Neural progenitor cell (in vitro differentiated cells): ENCODE results near the gene EPS8L1. TPM values are rescaled to one million over a fixed set of nuclear protein-coding genes. Genes with fewer than 3 reads are reported as not detected.

ENCODE experiments used
- DNase-seq: peaks from one replicate; pipeline ENCODE4 v3.0.0-alpha.2; 2016; ENCODE audit warnings: low spot score
- H2AFZ ChIP-seq: fragments of 200-600 bp; sonication (generic); replicated peaks from 2 replicates; pipeline ENCODE4 v1.6.1; 2016; ENCODE audit warnings: antibody characterized with exemption
- H3F3A ChIP-seq: fragments of 200-600 bp; sonication (generic); 2 replicates; pipeline ENCODE4 v1.6.1; 2016; ENCODE audit warnings: antibody characterized with exemption, low read depth
- H3K27ac ChIP-seq: fragments of 200-600 bp; sonication (generic); 2 replicates; pipeline ENCODE4 v1.5.1; 2016; ENCODE audit warnings: mild to moderate bottlenecking
- H3K27me3 ChIP-seq: fragments of 200-600 bp; sonication (generic); 2 replicates; pipeline ENCODE4 v1.6.1; 2016; ENCODE audit warnings: mild to moderate bottlenecking, moderate library complexity
- H3K36me3 ChIP-seq: fragments of 200-600 bp; sonication (generic); 2 replicates; pipeline ENCODE4 v1.5.1; 2016
- H3K4me1 ChIP-seq: fragments of 200-600 bp; sonication (generic); 2 replicates; pipeline ENCODE4 v1.6.1; 2016; ENCODE audit warnings: mixed run types
- H3K4me2 ChIP-seq: fragments of 200-600 bp; sonication (generic); 2 replicates; pipeline ENCODE4 v1.6.1; 2016
- H3K4me3 ChIP-seq: fragments of 200-600 bp; sonication (generic); 2 replicates; pipeline ENCODE4 v1.5.1; 2016
- H3K79me2 ChIP-seq: fragments of 200-600 bp; sonication (generic); 2 replicates; pipeline ENCODE4 v1.6.1; 2016; ENCODE audit warnings: low read depth
- H3K9ac ChIP-seq: fragments of 200-600 bp; sonication (generic); 2 replicates; pipeline ENCODE4 v1.6.1; 2016
- H3K9me3 ChIP-seq: fragments of 200-600 bp; sonication (generic); 2 replicates; pipeline ENCODE4 v1.5.1; 2016; ENCODE audit warnings: low read depth
- H4K20me1 ChIP-seq: fragments of 200-600 bp; sonication (generic); 2 replicates; pipeline ENCODE4 v1.6.1; 2016; ENCODE audit warnings: low read depth
- H3K27ac Mint-ChIP-seq: 3 replicates; pipeline ENCODE4 v1.8.0; 2021; ENCODE audit warnings: mixed read lengths
- H3K27me3 Mint-ChIP-seq: 2 replicates; pipeline ENCODE4 v1.8.0; 2022; ENCODE audit warnings: low read depth, mild to moderate bottlenecking, inconsistent platforms, moderate library complexity, mixed read lengths; ENCODE audit not compliant: insufficient read depth
- H3K36me3 Mint-ChIP-seq: 3 replicates; pipeline ENCODE4 v1.8.0; 2021; ENCODE audit warnings: mixed read lengths
- H3K4me1 Mint-ChIP-seq: 3 replicates; pipeline ENCODE4 v1.8.0; 2021; ENCODE audit warnings: mixed read lengths
- H3K4me3 Mint-ChIP-seq: 3 replicates; pipeline ENCODE4 v1.8.0; 2021; ENCODE audit warnings: mild to moderate bottlenecking, moderate library complexity, mixed read lengths
- H3K9me3 Mint-ChIP-seq: 3 replicates; pipeline ENCODE4 v1.8.0; 2020; ENCODE audit warnings: mixed read lengths
- EZH2 ChIP-seq: fragments of 200-600 bp; sonication (generic); IDR thresholded peaks from 2 replicates; pipeline ENCODE4 v1.6.1; 2017; ENCODE audit warnings: antibody characterized with exemption, mild to moderate bottlenecking, moderate library complexity
- EZH2phosphoT487 ChIP-seq: fragments of 200-600 bp; sonication (generic); IDR thresholded peaks from 2 replicates; pipeline ENCODE4 v1.6.1; 2017; ENCODE audit warnings: antibody characterized with exemption
- total RNA-seq: library from RNA; depleted of rRNA; stranded (reverse); fragments of >200 nt; gene quantifications from 2 replicates; pipeline ENCODE4 v1.2.3, GENCODE V29; 2015; ENCODE audit warnings: low replicate concordance
- TF ChIP-seq, protein P1 (sequence below): fragments of 200-600 bp; sonication (generic); IDR thresholded peaks from 2 replicates; pipeline ENCODE4 v1.5.1; 2017; ENCODE audit warnings: antibody characterized with exemption, mild to moderate bottlenecking

Gene EPS8L1
- total RNA-seq, 1 donor from 2014 or later: 7.0 TPM

DNA sequence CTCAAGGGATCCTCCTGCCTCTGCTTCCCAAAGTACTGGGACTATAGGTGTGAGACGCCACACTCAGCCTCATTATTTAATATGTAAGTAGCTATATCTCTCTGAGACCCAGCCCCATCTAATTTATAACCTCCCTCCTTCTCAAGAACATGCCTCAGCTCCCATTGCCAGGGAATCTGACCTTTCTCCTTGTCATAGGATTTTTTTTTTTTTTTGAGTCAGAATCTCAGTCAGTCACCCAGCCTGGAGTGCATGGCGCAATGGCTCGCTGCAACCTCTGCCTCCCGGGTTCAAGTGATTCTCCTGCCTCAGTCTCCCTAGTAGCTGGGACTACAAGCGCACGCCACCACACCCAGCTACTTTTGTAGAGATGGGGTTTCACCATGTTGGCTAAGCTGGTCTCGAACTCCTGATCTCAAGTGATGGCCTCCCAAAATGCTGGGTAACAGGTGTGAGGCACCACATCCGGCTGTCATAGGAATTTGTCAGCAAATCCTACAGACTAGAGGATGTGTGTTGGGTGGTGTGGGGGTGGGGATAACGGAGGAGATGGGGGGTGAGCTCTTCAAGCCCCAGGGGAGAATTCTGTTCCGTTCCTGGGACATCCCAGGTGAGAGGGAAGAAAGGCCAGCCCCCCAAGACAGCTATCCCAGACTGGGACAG lies 5.1 kb upstream of the EPS8L1 start:
- Mint-ChIP-seq H3K9me3 (peaks cover 13% of the 10 kb centered on the region), H3K27me3 (peaks cover 63% of the 10 kb centered on the region), H3K36me3 (no peaks in the 10 kb centered on the region), H3K4me3 (no peak overlapping the region), H3K27ac (no peak overlapping the region), H3K4me1 (peaks cover 8% of the 10 kb centered on the region)
- no peak for DNase-seq
- Histone ChIP-seq H3K27ac (no peak overlapping the region), H3K4me3 (no peak overlapping the region), H3K9ac (no peak overlapping the region), H3K36me3 (no peaks in the 10 kb centered on the region), H3K4me1 (peaks cover 7% of the 10 kb centered on the region), H3K4me2 (no peak overlapping the region), H3K79me2 (no peaks in the 10 kb centered on the region), H2AFZ (no peak overlapping the region), H3K27me3 (peaks cover 100% of the 10 kb centered on the region), H3F3A (peaks cover 8% of the 10 kb centered on the region), H3K9me3 (no peaks in the 10 kb centered on the region), H4K20me1 (peaks cover 5% of the 10 kb centered on the region)
- TF ChIP-seq EZH2phosphoT487 (no peak), EZH2 (no peak)
- TF ChIP-seq, protein P1, sequence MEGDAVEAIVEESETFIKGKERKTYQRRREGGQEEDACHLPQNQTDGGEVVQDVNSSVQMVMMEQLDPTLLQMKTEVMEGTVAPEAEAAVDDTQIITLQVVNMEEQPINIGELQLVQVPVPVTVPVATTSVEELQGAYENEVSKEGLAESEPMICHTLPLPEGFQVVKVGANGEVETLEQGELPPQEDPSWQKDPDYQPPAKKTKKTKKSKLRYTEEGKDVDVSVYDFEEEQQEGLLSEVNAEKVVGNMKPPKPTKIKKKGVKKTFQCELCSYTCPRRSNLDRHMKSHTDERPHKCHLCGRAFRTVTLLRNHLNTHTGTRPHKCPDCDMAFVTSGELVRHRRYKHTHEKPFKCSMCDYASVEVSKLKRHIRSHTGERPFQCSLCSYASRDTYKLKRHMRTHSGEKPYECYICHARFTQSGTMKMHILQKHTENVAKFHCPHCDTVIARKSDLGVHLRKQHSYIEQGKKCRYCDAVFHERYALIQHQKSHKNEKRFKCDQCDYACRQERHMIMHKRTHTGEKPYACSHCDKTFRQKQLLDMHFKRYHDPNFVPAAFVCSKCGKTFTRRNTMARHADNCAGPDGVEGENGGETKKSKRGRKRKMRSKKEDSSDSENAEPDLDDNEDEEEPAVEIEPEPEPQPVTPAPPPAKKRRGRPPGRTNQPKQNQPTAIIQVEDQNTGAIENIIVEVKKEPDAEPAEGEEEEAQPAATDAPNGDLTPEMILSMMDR: no peak

DNA sequence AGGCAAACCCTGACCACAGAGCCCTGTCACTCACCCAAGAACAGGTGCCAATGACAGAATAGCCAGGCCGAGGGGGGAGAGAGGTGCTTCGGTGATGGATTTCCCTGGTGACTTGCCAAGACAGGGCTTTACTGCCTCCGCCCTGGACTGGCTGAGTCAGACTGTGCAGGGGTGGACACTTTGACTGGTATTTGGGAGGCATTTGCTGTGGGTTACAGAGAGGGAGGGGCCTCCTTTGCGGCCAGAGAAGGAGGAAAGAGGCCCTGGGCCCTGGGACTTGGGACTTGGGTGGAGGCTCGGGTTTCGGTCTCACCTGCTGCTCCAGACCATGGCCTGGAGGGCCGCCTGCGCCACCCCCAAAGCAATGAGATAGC lies 4.6 kb upstream of the EPS8L1 start:
- Mint-ChIP-seq H3K36me3 (no peaks in the 10 kb centered on the region), H3K4me1 (peaks cover 8% of the 10 kb centered on the region), H3K27ac (no peak overlapping the region), H3K9me3 (peaks cover 13% of the 10 kb centered on the region), H3K27me3 (peaks cover 57% of the 10 kb centered on the region), H3K4me3 (no peak overlapping the region)
- Histone ChIP-seq H3K27ac (no peak overlapping the region), H3K4me2 (no peak overlapping the region), H3K36me3 (no peaks in the 10 kb centered on the region), H3K9ac (no peak overlapping the region), H3K4me3 (no peak overlapping the region), H3K9me3 (no peaks in the 10 kb centered on the region), H3K79me2 (no peaks in the 10 kb centered on the region), H4K20me1 (peaks cover 5% of the 10 kb centered on the region), H3K27me3 (peaks cover 100% of the 10 kb centered on the region), H3F3A (peaks cover 8% of the 10 kb centered on the region), H3K4me1 (peaks cover 7% of the 10 kb centered on the region), H2AFZ (no peak overlapping the region)
- no peak for DNase-seq
- TF ChIP-seq, protein P1: no peak

DNA sequence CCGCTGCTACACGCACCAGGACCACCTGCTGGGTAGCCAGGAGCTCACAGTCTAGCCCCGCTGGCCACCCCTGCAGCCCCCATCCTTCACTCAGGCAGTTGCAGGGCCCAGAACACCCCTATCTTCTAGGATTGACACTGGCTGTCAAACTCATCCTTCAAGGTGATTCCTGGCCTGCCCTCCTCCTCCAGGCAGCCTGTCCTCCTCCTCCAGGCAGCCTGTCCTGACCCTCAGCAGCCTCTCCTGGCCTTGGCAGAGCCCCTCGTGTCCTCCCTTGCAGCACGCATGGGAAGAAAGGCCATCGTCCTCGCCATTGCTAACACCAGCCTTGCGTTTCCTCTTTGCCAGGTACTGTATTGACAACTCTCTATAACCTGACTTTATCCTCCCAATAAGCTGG lies 3.8 kb upstream of the EPS8L1 start:
- peaks cover 7% of the 10 kb centered on the region for H3K4me1 ChIP-seq
- no peak overlapping the region for H3K9ac ChIP-seq
- H2AFZ ChIP-seq: no peak overlapping the region
- Mint-ChIP-seq H3K27me3 (peaks cover 55% of the 10 kb centered on the region), H3K4me3 (peak overlapping the region; percentile 58), H3K27ac (no peak overlapping the region), H3K9me3 (peaks cover 13% of the 10 kb centered on the region), H3K36me3 (no peaks in the 10 kb centered on the region), H3K4me1 (peaks cover 8% of the 10 kb centered on the region)
- TF ChIP-seq, protein P1: no peak
- no peak for TF ChIP-seq EZH2phosphoT487
- TF ChIP-seq EZH2: no peak
- H3F3A ChIP-seq: peaks cover 8% of the 10 kb centered on the region
- H4K20me1 ChIP-seq: peaks cover 5% of the 10 kb centered on the region
- H3K9me3 ChIP-seq: no peaks in the 10 kb centered on the region
- DNase-seq: no peak
- H3K27me3 ChIP-seq: peaks cover 100% of the 10 kb centered on the region
- no peaks in the 10 kb centered on the region for H3K79me2 ChIP-seq
- H3K36me3 ChIP-seq: no peaks in the 10 kb centered on the region
- no peak overlapping the region for H3K4me2 ChIP-seq
- no peak overlapping the region for H3K4me3 ChIP-seq
- no peak overlapping the region for H3K27ac ChIP-seq
